Cardiac muscle cell (in vitro differentiated cells and primary cell): Measurements from ENCODE around the gene SPATA13. TPM values are rescaled to one million over a fixed set of nuclear protein-coding genes. Genes with fewer than 3 reads are reported as not detected.
A peak's percentile ranks its signal among the peaks of the same experiment; 100 is the strongest.

ENCODE experiments used
- DNase-seq, 2 donors: peaks; one replicate each; pipeline versions ENCODE4 v3.0.0 to v3.0.0-alpha.2; 2010 to 2017; ENCODE audit warnings: low read depth in 1 of 2, low spot score in 1 of 2
- H3K27ac ChIP-seq: fragments of 200-600 bp; sonication (generic); 2 replicates; pipeline ENCODE4 v1.5.1; 2016
- H3K27me3 ChIP-seq: fragments of 200-600 bp; sonication (generic); 2 replicates; pipeline ENCODE4 v1.6.0; 2016; ENCODE audit warnings: control low read depth
- H3K36me3 ChIP-seq: fragments of 200-600 bp; sonication (generic); 2 replicates; pipeline ENCODE4 v1.5.1; 2016; ENCODE audit warnings: control low read depth
- H3K4me1 ChIP-seq: fragments of 200-600 bp; sonication (generic); 2 replicates; pipeline ENCODE4 v1.8.1; 2017; ENCODE audit warnings: low read depth, mild to moderate bottlenecking, mixed run types
- H3K4me3 ChIP-seq: fragments of 200-600 bp; sonication (generic); 2 replicates; pipeline ENCODE4 v1.5.1; 2016; ENCODE audit warnings: mild to moderate bottlenecking
- H3K9me3 ChIP-seq: fragments of 200-600 bp; sonication (generic); 2 replicates; pipeline ENCODE4 v1.5.1; 2017; ENCODE audit warnings: low read depth, mild to moderate bottlenecking, control low read depth
- CTCF ChIP-seq: IDR thresholded peaks from 2 replicates; pipeline ENCODE4 v1.5.1; 2012; ENCODE audit warnings: low read depth, mild to moderate bottlenecking, low read length
- polyA plus RNA-seq: library from polyadenylated mRNA; unstranded; fragments of >200 nt; fragmentation: Nextera tagmentation; extraction: Ambion mirVana; gene quantifications from 2 replicates; pipeline ENCODE4 v1.2.1, GENCODE V29; 2016
- total RNA-seq: library from RNA; depleted of rRNA; stranded (reverse); fragments of >200 nt; gene quantifications from 2 replicates; pipeline ENCODE4 v1.2.3, GENCODE V29; 2016

The SPATA13 gene
- total and polyA plus RNA-seq, 2 experiments from 2014 or later: 3.9 to 23.3 TPM

GRCh38 chr13:24328145-24328544, 167.6 kb downstream of the SPATA13 start:
- no peaks in the 10 kb centered on the region for H3K9me3 ChIP-seq
- H3K4me1 ChIP-seq: no peaks in the 10 kb centered on the region
- peak overlapping the region; percentile 9 for H3K4me3 ChIP-seq
- peak in 1 of 2 donors; percentile 3 for DNase-seq
- no peak for TF ChIP-seq CTCF
- H3K36me3 ChIP-seq: no peaks in the 10 kb centered on the region
- peaks cover 43% of the 10 kb centered on the region for H3K27me3 ChIP-seq
- H3K27ac ChIP-seq: no peak overlapping the region

- Histone ChIP-seq H3K4me1 (no peaks in the 10 kb centered on the region), H3K36me3 (no peaks in the 10 kb centered on the region), H3K4me3 (no peak overlapping the region), H3K9me3 (no peaks in the 10 kb centered on the region), H3K27me3 (no peaks in the 10 kb centered on the region), H3K27ac (no peak overlapping the region)
- no peak for TF ChIP-seq CTCF
- DNase-seq: no peak
Observed at GRCh38 chr13:24338721-24339120, 178.2 kb downstream of the SPATA13 start.

- Histone ChIP-seq H3K27me3 (no peaks in the 10 kb centered on the region), H3K4me3 (no peak overlapping the region), H3K4me1 (no peaks in the 10 kb centered on the region), H3K36me3 (no peaks in the 10 kb centered on the region), H3K9me3 (no peaks in the 10 kb centered on the region), H3K27ac (no peak overlapping the region)
- DNase-seq: no peak
- no peak for TF ChIP-seq CTCF
Observed at GRCh38 chr13:24339937-24340607, 179.6 kb downstream of the SPATA13 start.

GRCh38 chr13:24340608-24340955, 180.1 kb downstream of the SPATA13 start:
- H3K36me3 ChIP-seq: no peaks in the 10 kb centered on the region
- H3K27ac ChIP-seq: no peak overlapping the region
- no peak for DNase-seq
- no peaks in the 10 kb centered on the region for H3K9me3 ChIP-seq
- no peak for TF ChIP-seq CTCF
- no peaks in the 10 kb centered on the region for H3K4me1 ChIP-seq
- H3K4me3 ChIP-seq: no peak overlapping the region
- H3K27me3 ChIP-seq: no peaks in the 10 kb centered on the region

- H3K4me1 ChIP-seq: no peaks in the 10 kb centered on the region
- no peaks in the 10 kb centered on the region for H3K27me3 ChIP-seq
- DNase-seq: no peak
- no peaks in the 10 kb centered on the region for H3K9me3 ChIP-seq
- no peaks in the 10 kb centered on the region for H3K36me3 ChIP-seq
- no peak for TF ChIP-seq CTCF
- no peak overlapping the region for H3K27ac ChIP-seq
- H3K4me3 ChIP-seq: no peak overlapping the region
Observed at GRCh38 chr13:24341439-24341838, 180.9 kb downstream of the SPATA13 start.

GRCh38 chr13:24348385-24348784, 187.9 kb downstream of the SPATA13 start:
- H3K36me3 ChIP-seq: no peaks in the 10 kb centered on the region
- no peak for DNase-seq
- H3K27me3 ChIP-seq: no peaks in the 10 kb centered on the region
- no peaks in the 10 kb centered on the region for H3K9me3 ChIP-seq
- TF ChIP-seq CTCF: no peak
- no peak overlapping the region for H3K4me3 ChIP-seq
- no peaks in the 10 kb centered on the region for H3K4me1 ChIP-seq
- no peak overlapping the region for H3K27ac ChIP-seq
